ENCODE results near the gene FXYD3.

Gene FXYD3

DNA sequence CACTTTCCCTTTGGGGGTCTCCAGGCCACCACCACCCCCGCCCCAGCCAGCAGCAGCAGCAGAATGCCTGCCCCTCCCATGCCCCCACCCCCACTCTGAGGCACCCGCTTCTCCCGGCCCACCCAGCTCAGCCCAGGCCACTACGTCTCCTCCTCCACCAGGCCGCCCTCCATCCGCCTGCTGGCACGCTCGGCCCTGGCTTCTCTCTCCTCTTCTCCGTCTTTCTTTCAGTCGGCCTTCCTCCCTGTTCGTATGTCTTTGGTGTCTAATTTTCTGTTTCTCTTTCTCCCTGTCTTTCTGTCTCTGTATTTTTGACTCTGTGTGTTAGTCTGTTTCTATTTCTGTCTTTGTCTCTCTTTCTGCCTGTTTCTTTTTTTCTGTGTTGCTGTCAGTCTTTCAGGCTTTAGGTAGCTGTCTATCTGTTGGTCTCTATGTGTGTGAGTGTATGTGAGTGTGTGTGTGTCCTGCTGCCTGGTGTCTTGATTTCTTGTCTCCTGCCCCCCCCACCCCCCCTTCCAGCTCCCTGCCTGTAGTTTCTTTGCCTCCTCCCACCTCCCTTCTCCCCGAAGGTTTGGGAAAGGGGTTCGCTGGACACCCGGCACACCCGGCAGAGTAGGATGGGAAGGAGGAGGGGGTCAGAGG is 19.1 kb downstream of the FXYD3 start, which contains the start of gene LGI4:
LGI4 (minus strand) TSS at position 459 of the 642 bp plus-strand sequence; CDS start at position 80, 379 bp downstream.
- H3K4me3 ChIP-seq (ENCODE audit: low read depth, low read length): no peak within 1 kb of the TSS
- TF ChIP-seq, protein P1, sequence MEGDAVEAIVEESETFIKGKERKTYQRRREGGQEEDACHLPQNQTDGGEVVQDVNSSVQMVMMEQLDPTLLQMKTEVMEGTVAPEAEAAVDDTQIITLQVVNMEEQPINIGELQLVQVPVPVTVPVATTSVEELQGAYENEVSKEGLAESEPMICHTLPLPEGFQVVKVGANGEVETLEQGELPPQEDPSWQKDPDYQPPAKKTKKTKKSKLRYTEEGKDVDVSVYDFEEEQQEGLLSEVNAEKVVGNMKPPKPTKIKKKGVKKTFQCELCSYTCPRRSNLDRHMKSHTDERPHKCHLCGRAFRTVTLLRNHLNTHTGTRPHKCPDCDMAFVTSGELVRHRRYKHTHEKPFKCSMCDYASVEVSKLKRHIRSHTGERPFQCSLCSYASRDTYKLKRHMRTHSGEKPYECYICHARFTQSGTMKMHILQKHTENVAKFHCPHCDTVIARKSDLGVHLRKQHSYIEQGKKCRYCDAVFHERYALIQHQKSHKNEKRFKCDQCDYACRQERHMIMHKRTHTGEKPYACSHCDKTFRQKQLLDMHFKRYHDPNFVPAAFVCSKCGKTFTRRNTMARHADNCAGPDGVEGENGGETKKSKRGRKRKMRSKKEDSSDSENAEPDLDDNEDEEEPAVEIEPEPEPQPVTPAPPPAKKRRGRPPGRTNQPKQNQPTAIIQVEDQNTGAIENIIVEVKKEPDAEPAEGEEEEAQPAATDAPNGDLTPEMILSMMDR (IDR thresholded peaks at IDR 0.05; ENCODE audit: low read depth, low read length): no peak

DNA sequence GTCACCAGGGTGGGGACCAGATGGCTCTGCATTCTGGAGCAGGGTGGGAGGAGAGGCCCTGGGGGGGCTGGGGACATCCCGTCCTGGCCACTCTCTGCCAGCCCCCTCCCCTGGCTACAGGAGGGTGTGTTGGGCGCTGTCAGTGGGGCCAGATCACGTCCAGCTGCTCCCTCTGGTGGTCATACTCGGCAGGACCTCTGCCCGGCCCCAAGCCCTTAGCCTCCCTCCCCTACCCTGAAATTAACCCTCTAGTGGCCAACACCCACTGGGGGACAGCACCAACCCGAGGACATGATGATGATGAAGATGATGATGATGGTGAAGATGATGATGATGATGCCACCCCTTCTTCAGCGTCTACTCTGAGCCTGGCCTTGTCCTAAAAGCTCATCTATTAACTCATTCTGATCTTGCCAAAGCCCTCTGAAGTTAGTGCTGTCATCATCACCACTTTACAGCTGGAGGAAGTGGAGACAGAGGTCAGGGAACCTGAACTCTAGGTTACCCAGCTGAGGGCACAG is 19.8 kb downstream of the FXYD3 start:
- H3K4me3 ChIP-seq (ENCODE audit: low read depth, low read length): no peak overlapping the region
- TF ChIP-seq, protein P1 (IDR thresholded peaks at IDR 0.05; ENCODE audit: low read depth, low read length): peak; percentile 76

DNA sequence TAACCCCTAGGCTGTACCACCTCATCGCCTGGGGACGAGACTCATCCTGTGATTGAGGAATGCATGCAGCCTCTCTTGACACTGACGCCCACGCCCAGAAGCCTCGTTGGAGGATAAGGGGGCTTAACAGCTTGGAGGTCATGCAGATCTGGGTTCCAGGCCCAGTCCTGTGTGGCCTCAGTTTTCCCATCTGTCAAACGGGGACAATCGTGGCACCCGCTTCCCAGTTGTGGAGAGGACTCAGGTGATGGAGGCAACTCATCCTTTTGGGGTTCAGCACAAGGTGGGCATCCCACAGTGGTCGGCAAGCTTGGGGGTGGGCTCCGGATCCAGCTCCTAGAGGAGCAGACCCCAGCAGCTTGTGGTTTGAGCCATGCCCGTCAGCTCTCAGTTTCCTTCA is 20.6 kb downstream of the FXYD3 start:
- H3K4me3 ChIP-seq (ENCODE audit: low read depth, low read length): no peak overlapping the region
- TF ChIP-seq, protein P1 (IDR thresholded peaks at IDR 0.05; ENCODE audit: low read depth, low read length): no peak

DNA sequence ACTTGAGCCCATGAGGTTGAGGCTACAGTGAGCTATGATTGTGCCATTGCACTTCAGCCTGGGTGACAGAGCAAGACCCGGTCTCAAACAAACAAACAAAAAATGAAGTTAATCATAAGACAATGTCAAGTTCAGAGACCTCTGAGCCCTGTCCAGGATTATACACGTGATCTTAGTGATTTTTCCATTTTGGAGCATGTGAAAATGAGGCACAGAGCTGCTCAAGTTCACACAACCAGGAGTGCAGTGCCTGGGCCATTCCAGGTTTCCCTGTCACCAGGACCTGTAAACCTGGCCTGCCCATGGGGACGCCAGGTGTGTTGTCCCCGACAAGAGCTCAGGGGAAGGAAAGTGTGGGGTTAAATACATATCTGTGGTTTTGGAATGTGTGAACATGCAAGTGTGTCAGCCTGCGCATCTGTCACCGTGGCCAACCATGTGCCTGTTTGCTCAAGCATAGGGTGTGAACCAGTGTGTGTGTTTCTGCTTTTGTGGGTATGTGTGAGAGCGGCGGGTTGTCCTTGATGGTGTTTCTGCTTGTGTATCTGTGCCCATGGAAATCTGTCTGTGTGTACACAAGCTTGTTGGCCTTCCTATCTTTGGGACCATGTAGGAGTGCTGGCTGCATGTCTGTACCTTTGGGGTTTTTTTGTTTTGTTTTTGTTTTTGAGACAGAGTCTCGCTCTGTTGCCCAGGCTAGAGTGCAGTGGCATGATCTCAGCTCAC is 21.5 kb downstream of the FXYD3 start:
- TF ChIP-seq, protein P1 (IDR thresholded peaks at IDR 0.05; ENCODE audit: low read depth, low read length): no peak
- no peak overlapping the region for H3K4me3 ChIP-seq (ENCODE audit: low read depth, low read length)

DNA sequence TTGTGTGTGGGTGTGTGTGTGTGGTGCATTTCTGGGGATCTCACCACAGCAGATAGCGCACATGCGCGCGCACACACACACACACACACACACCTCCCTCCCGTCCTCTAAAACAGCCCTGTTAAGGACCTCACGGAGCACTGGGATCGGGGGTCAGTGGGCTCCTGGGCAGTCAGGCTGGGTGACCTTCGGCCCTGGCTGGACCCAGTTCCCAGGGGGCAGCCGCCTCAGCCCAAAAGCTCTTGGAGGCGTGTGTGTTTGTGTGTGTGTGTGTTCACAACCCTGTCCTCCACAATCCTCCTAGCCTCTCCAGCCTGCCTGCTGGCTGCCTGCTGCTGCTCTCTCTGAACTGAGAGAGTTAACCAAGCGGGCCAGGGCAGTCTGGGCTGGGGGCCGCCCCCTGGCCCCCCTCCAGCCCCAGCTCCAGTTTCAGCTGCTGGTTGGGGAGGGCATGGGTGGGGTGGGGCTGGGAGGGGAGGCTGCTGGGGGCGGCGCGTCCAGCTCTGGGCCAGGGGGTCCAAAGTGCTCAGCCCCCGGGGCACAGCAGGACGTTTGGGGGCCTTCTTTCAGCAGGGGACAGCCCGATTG is 22.8 kb downstream of the FXYD3 start, which contains the start of gene FXYD1:
FXYD1 (plus strand) TSS at position 520 of the 588 bp plus-strand sequence. CDS start 1,256 bp downstream, outside the sequence.
- TF ChIP-seq, protein P1 (IDR thresholded peaks at IDR 0.05; ENCODE audit: low read depth, low read length): no peak
- H3K4me3 ChIP-seq (ENCODE audit: low read depth, low read length): no peak within 1 kb of the TSS

DNA sequence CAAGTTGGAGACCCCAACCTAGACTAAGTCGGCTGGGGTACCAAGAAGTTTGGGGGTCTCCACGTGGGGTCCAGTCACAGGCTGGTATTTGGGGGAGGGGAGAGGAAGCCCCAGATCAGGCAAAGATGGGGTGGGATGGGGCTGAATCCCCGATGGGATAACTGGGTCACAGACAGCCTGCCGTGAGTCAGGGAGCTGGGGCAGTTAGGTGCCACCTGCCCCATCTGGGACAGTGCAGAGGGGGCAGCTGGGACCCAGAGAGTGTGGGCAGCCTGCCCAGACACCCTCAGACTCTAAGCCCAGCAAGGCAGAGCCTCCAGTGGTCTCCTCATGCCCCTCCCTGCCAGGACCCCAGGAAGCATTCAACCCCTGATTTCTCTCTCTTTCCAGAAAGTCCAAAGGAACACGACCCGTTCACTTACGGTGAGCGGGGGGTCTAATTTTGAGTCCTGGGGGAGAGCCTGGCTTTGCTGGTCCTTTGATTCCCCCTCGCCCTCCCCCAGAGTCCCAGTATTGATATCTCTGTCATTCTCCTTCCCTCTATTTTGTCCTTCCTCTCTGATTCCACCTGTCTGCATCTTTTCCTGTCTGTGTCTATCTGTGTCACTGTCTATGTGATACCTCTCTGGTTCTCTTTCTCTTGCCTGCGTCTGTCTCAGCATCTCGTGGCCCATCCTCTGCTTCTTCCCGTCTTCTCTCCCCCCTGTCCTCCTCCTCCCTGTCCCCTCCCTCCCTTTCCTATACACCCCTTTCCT is 24.8 kb downstream of the FXYD3 start:
- TF ChIP-seq, protein P1 (IDR thresholded peaks at IDR 0.05; ENCODE audit: low read depth, low read length): no peak

More for the DNA sequence above, 24.8 kb downstream of the FXYD3 start:
- no peak overlapping the region for H3K4me3 ChIP-seq (ENCODE audit: low read depth, low read length)

Data from WI38 (cell line).